Eye (tissue), 1 donor: ENCODE results near the gene UBTD1.
"Not testable (repeated sequence)": the region's sequence is repeated elsewhere in the genome, so short reads cannot be mapped to it uniquely, and the experiment has no call there.

ENCODE experiments used
- DNase-seq: peaks from one replicate; pipeline ENCODE4 v3.0.0-alpha.2; 2015

Gene UBTD1

GRCh38 chr10:97517096-97517750 is 18.5 kb downstream of the UBTD1 start:
- DNase-seq: no peak

GRCh38 chr10:97517778-97518300 is 19.1 kb downstream of the UBTD1 start:
- DNase-seq: no peak

GRCh38 chr10:97518301-97519043 is 19.7 kb downstream of the UBTD1 start:
- DNase-seq: peak; percentile 17

- no peak for DNase-seq
Measured at GRCh38 chr10:97519342-97519741, 20.6 kb downstream of the UBTD1 start.

- DNase-seq: no peak
Measured at GRCh38 chr10:97520520-97520919, 21.8 kb downstream of the UBTD1 start.

GRCh38 chr10:97520978-97521761 is 22.4 kb downstream of the UBTD1 start:
- no peak for DNase-seq

GRCh38 chr10:97522071-97522470 is 23.3 kb downstream of the UBTD1 start:
- DNase-seq: no peak

- no peak for DNase-seq
Measured at GRCh38 chr10:97522937-97523336, 24.2 kb downstream of the UBTD1 start.

GRCh38 chr10:97525086-97525485 is 26.4 kb downstream of the UBTD1 start:
- DNase-seq: no peak

- no peak for DNase-seq
Measured at GRCh38 chr10:97525683-97526110, 27.0 kb downstream of the UBTD1 start.

- not testable (repeated sequence) for DNase-seq
Measured at GRCh38 chr10:97528876-97529275, 30.2 kb downstream of the UBTD1 start.

- DNase-seq: no peak
Measured at GRCh38 chr10:97529685-97530465, 31.2 kb downstream of the UBTD1 start.

- DNase-seq: no peak
Measured at GRCh38 chr10:97531401-97531986, 32.8 kb downstream of the UBTD1 start.

GRCh38 chr10:97532935-97533671 is 34.4 kb downstream of the UBTD1 start:
- no peak for DNase-seq

- DNase-seq: no peak
Measured at GRCh38 chr10:97533888-97534287, 35.2 kb downstream of the UBTD1 start.

GRCh38 chr10:97534746-97535367 is 36.1 kb downstream of the UBTD1 start:
- DNase-seq: no peak

GRCh38 chr10:97537186-97537869 is 38.6 kb downstream of the UBTD1 start:
- DNase-seq: no peak

- DNase-seq: no peak
Measured at GRCh38 chr10:97538411-97538810, 39.7 kb downstream of the UBTD1 start.

- DNase-seq: no peak
Measured at GRCh38 chr10:97538839-97539238, 40.1 kb downstream of the UBTD1 start.

GRCh38 chr10:97539523-97540200 is 40.9 kb downstream of the UBTD1 start:
- DNase-seq: no peak
